Tibial nerve (tissue), 4 donors: ENCODE results near the gene UCP2. TPM values are rescaled to one million over a fixed set of nuclear protein-coding genes. Genes with fewer than 3 reads are reported as not detected.

Experiments used
- DNase-seq, 2 donors: peaks; one replicate each; pipeline ENCODE4 v3.0.0-alpha.2; 2019; ENCODE audit warnings: low spot score in 2 of 2
- H3K27ac ChIP-seq, 4 donors: fragments of 200-600 bp; sonication (generic) in 3 of 4; one replicate each; pipeline ENCODE4 v1.5.1; 2017 to 2019; ENCODE audit warnings: mild to moderate bottlenecking in 1 of 4
- H3K27me3 ChIP-seq, 2 donors: fragments of 200-600 bp; sonication (generic) in 1 of 2; one replicate each; pipeline versions ENCODE4 v1.5.1 to v1.6.0; 2017 to 2019
- H3K36me3 ChIP-seq, 3 donors: fragments of 200-600 bp; sonication (generic); one replicate each; pipeline ENCODE4 v1.5.1; 2018 to 2019
- H3K4me1 ChIP-seq, 4 donors: fragments of 200-600 bp; sonication (generic) in 3 of 4; one replicate each; pipeline ENCODE4 v1.5.1; 2017 to 2019
- H3K4me3 ChIP-seq, 4 donors: fragments of 200-600 bp; sonication (generic) in 3 of 4; one replicate each; pipeline ENCODE4 v1.5.1; 2017 to 2019; ENCODE audit warnings: mild to moderate bottlenecking in 1 of 4, moderate library complexity in 1 of 4
- H3K9me3 ChIP-seq, 4 donors: fragments of 200-600 bp; sonication (generic) in 3 of 4; one replicate each; pipeline ENCODE4 v1.5.1; 2017 to 2019
- EP300 ChIP-seq, 2 donors: sonication (generic); formaldehyde crosslinking; IDR thresholded peaks; one replicate each; pipeline ENCODE4 v1.6.1; 2017; ENCODE audit warnings: antibody characterized with exemption in 2 of 2, mild to moderate bottlenecking in 1 of 2
- POLR2A ChIP-seq, 2 donors: fragments of 450-650 bp; IDR thresholded peaks; one replicate each; pipeline ENCODE4 v1.6.1; 2017; ENCODE audit warnings: antibody characterized with exemption in 2 of 2, mild to moderate bottlenecking in 2 of 2, moderate library complexity in 2 of 2
- WGBS, 2 donors: methylation state at CpG; one replicate each; pipeline ENCODE4 v1.1.5; 2018; 5-methylcytosine and 5-hydroxymethylcytosine counted together
- total RNA-seq, 4 donors: library from RNA; depleted of rRNA; stranded (reverse); fragments of >200 nt; gene quantifications; one replicate each; pipeline ENCODE4 v1.1.0, GENCODE V29; 2016
- TF ChIP-seq, protein P1 (sequence below), 5 experiments: fragments of 200-600 bp in 3 of 5; fragments of 450-650 bp in 2 of 5; sonication (generic) in 3 of 5; IDR thresholded peaks; one replicate each; pipeline ENCODE4 v1.5.1; 2016 to 2019; ENCODE audit warnings: antibody characterized with exemption in 5 of 5, mild to moderate bottlenecking in 3 of 5, moderate library complexity in 2 of 5

The UCP2 gene
- total RNA-seq, 4 donors from 2014 or later: 18.6 to 60.6 (median 53.0) TPM

DNA sequence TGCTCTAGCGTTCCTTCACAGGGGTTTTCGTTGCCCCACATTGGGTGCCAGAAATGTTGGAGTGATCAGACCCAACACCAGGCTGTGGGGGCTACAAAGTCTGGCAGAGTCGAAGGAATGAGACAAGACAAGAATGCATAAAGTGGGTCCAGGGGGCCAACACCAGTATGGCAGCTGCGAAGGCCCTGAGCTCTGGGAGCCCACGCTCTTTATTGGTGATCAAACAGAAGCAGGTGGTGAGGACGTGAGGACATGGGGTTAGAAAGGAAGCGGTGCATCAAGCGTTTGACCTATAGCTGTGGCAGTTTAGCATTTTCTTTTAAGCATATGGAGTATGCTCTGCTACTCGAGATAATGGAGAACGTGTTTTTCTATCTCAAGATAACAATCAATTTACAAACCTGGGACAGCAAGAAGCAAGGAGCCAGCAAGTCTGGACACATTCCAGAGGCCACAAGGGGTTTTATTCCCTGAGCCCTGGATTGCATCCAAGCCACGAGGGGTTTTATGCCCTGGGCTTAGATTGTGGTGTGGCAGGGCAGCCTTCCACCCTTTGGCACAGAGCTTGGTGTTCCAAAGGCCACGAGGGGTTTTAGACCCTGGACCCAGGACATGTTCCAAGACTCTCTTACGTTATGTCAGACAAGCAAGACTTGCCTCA is 35.7 kb downstream of the UCP2 start:
- Histone ChIP-seq H3K27me3 (no peaks in the 10 kb centered on the region), H3K36me3 (no peaks in the 10 kb centered on the region), H3K4me3 (no peak overlapping the region), H3K27ac (no peak overlapping the region), H3K9me3 (no peaks in the 10 kb centered on the region), H3K4me1 (peaks cover 0 to 22% (median 2%) of the 10 kb centered on the region in 4 donors)
- 85 to 90% methylated on average over 13 of the region's 13 CpGs for WGBS, 2 donors
- no peak for DNase-seq
- TF ChIP-seq EP300 (IDR thresholded peaks at IDR 0.05): no peak
- TF ChIP-seq, protein P1, sequence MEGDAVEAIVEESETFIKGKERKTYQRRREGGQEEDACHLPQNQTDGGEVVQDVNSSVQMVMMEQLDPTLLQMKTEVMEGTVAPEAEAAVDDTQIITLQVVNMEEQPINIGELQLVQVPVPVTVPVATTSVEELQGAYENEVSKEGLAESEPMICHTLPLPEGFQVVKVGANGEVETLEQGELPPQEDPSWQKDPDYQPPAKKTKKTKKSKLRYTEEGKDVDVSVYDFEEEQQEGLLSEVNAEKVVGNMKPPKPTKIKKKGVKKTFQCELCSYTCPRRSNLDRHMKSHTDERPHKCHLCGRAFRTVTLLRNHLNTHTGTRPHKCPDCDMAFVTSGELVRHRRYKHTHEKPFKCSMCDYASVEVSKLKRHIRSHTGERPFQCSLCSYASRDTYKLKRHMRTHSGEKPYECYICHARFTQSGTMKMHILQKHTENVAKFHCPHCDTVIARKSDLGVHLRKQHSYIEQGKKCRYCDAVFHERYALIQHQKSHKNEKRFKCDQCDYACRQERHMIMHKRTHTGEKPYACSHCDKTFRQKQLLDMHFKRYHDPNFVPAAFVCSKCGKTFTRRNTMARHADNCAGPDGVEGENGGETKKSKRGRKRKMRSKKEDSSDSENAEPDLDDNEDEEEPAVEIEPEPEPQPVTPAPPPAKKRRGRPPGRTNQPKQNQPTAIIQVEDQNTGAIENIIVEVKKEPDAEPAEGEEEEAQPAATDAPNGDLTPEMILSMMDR (IDR thresholded peaks at IDR 0.05): no peak
- TF ChIP-seq POLR2A (IDR thresholded peaks at IDR 0.05): no peak

DNA sequence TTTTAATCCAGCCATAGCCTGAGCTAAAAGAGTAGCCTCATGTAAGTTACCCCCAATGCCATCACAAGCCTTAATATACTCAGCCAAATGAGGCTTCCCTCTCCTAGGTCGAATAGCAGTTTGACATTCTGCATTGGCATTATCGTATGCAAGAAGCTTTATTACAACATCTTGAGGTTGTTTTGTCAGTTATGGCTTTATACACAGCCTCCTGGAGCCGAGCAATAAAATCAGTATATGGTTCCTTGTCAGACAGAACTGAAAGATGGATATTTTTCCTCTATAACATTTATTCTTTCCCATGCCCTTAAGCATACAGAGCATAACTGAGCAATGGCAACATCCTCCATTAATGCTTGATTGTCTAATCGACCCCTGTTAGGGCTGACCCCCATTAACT is 37.2 kb downstream of the UCP2 start:
- Histone ChIP-seq H3K4me3 (no peak overlapping the region), H3K9me3 (no peaks in the 10 kb centered on the region), H3K27me3 (no peaks in the 10 kb centered on the region), H3K4me1 (peaks cover 0 to 22% (median 2%) of the 10 kb centered on the region in 4 donors), H3K27ac (peak overlapping the region in 1 of 4 donors; percentile 71), H3K36me3 (no peaks in the 10 kb centered on the region)
- no peak for DNase-seq
- WGBS, 2 donors: 41 to 44% methylated on average over 4 of the region's 4 CpGs
- no peak for TF ChIP-seq POLR2A (IDR thresholded peaks at IDR 0.05)
- TF ChIP-seq, protein P1 (IDR thresholded peaks at IDR 0.05): no peak
- no peak for TF ChIP-seq EP300 (IDR thresholded peaks at IDR 0.05)

DNA sequence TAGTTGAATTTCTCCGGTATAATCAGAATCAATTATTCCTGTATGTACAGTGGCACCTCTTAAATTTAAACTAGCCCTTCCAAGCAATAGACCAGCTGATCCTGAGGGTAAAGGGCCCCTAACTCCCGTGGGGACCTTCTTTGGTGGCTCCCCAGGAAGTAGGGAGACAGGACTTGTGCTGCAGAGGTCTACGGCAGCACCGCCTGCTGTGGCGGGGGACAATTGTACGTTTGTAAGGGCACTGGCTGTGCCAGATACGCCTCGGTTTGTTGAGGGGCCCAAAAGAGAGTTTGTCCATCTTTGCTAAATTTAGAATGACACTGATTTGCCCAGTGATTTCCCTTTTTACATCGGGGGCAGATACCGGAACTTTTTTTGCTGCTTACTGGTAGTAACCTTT is 37.7 kb downstream of the UCP2 start:
- no peaks in the 10 kb centered on the region for H3K36me3 ChIP-seq
- TF ChIP-seq POLR2A (IDR thresholded peaks at IDR 0.05) (no peak), EP300 (IDR thresholded peaks at IDR 0.05) (no peak)
- TF ChIP-seq, protein P1 (IDR thresholded peaks at IDR 0.05): no peak
- no peaks in the 10 kb centered on the region for H3K9me3 ChIP-seq
- no peak for DNase-seq
- 44 to 66% methylated on average over 10 of the region's 10 CpGs for WGBS, 2 donors
- H3K4me1 ChIP-seq: peaks cover 0 to 22% (median 2%) of the 10 kb centered on the region in 4 donors
- peak overlapping the region in 1 of 4 donors; percentile 71 for H3K27ac ChIP-seq
- H3K4me3 ChIP-seq: no peak overlapping the region
- no peaks in the 10 kb centered on the region for H3K27me3 ChIP-seq

DNA sequence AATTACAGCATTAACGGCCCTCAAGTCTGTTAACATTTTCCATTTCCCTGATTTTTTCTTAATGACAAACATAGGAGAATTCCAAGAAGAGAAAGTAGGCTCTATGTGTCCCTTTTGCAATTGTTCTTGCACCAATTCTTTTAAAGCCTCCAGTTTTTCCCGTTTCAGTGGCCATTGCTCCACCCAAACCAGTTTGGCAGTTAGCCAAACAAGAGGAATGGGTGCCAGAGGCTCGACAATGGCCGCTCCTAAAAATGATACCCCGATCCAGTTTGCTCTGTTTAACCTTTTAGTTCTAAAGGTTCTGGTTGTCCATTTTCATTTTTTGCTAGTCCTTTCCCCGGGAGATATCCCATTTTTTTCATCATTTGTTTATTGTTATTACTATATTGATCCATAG is 38.6 kb downstream of the UCP2 start:
- 22 to 30% methylated on average over 6 of the region's 6 CpGs for WGBS, 2 donors
- TF ChIP-seq POLR2A (IDR thresholded peaks at IDR 0.05) (no peak), EP300 (IDR thresholded peaks at IDR 0.05) (no peak)
- TF ChIP-seq, protein P1 (IDR thresholded peaks at IDR 0.05): no peak
- Histone ChIP-seq H3K27me3 (no peaks in the 10 kb centered on the region), H3K4me1 (peaks cover 0 to 22% (median 2%) of the 10 kb centered on the region in 4 donors), H3K27ac (peak overlapping the region in 1 of 4 donors; percentile 71), H3K4me3 (peak overlapping the region in 1 of 4 donors; percentile 23), H3K36me3 (no peaks in the 10 kb centered on the region), H3K9me3 (no peaks in the 10 kb centered on the region)
- DNase-seq: no peak

DNA sequence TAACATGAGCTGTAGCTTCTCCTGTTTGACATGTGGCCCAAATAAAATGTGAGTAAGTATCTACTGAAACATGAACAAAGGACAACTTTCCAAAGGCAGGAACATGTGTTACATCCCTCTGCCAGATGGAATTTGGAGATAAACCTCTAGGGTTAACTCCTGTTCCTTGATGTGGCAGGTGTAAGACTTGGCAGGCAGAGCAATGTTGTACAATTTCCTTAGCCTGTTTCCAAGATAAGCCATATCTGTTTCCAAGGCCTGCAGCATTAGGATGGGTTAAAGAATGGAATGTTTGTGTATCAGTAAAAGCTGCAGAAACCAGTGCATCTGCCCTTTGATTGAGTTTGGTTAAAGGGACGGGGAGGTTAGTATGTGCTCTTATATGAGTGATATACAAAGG is 40.6 kb downstream of the UCP2 start:
- peaks cover 0 to 2% (median 0%) of the 10 kb centered on the region in 3 donors for H3K36me3 ChIP-seq
- H3K4me3 ChIP-seq: no peak overlapping the region
- TF ChIP-seq, protein P1 (IDR thresholded peaks at IDR 0.05): no peak
- TF ChIP-seq POLR2A (IDR thresholded peaks at IDR 0.05) (no peak), EP300 (IDR thresholded peaks at IDR 0.05) (no peak)
- no peaks in the 10 kb centered on the region for H3K9me3 ChIP-seq
- DNase-seq: no peak
- WGBS, 2 donors: 53 to 56% methylated on average over 1 of the region's 1 CpG
- H3K4me1 ChIP-seq: peaks cover 0 to 22% (median 2%) of the 10 kb centered on the region in 4 donors
- H3K27me3 ChIP-seq: no peaks in the 10 kb centered on the region
- no peak overlapping the region for H3K27ac ChIP-seq
